Smooth muscle cell of trachea (primary cell): ENCODE measurements around the gene ZNF512B. TPM values are rescaled to one million over a fixed set of nuclear protein-coding genes. Genes with fewer than 3 reads are reported as not detected.

ENCODE experiments used
- total RNA-seq: library from RNA; depleted of rRNA; stranded (reverse); fragments of >200 nt; gene quantifications from 2 replicates; pipeline ENCODE4 v1.2.1, GENCODE V29; 2014

Gene ZNF512B, protein sequence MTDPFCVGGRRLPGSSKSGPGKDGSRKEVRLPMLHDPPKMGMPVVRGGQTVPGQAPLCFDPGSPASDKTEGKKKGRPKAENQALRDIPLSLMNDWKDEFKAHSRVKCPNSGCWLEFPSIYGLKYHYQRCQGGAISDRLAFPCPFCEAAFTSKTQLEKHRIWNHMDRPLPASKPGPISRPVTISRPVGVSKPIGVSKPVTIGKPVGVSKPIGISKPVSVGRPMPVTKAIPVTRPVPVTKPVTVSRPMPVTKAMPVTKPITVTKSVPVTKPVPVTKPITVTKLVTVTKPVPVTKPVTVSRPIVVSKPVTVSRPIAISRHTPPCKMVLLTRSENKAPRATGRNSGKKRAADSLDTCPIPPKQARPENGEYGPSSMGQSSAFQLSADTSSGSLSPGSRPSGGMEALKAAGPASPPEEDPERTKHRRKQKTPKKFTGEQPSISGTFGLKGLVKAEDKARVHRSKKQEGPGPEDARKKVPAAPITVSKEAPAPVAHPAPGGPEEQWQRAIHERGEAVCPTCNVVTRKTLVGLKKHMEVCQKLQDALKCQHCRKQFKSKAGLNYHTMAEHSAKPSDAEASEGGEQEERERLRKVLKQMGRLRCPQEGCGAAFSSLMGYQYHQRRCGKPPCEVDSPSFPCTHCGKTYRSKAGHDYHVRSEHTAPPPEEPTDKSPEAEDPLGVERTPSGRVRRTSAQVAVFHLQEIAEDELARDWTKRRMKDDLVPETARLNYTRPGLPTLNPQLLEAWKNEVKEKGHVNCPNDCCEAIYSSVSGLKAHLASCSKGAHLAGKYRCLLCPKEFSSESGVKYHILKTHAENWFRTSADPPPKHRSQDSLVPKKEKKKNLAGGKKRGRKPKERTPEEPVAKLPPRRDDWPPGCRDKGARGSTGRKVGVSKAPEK
- 7.6 and 11.6 TPM in 2 replicates for total RNA-seq

DNA sequence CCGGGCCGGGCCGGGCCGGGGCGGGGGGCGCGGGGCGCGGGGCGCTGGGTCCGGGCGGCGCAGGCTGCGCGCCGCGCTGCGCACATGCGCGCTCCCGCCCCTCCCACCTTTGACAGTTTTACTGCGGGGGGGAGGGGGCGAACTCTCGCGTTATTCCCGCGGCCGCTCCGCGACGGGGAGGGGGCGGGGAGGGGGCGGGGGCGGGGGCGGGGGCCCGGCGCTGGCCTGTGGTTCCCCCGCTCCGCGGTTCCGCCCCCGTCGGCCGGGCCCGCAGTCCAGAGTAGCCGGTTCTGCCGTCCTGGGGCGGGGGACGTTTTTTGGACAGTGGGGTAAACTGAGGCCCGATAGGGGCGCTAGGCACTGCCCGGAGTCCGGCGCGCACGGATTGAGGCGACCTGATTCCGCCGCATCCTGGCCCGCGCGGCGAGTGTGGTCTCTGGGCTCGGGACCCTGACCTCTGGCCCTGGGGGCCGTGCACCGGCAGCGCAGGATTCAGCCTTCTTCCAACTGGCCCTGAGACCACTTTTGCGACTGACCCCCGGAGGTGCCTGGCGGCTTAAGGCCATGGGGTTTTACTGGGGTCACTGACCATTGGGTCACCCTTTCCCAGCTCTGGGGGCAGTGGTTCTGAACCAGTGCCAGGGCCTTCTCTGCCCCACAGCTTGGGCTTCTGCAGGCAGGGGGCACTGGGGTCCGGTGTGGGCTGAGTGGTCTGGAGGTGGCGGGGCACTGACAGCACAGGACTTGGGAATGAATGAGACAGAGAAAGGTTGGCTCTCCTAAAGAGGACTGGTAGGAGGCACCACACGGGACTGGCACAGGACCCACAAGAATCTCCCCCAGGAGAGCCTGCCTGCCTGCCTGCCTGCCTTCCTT is at the start of gene ZNF512B:
TSS of gene ZNF512B (minus strand) at position 93 of the 876 bp plus-strand sequence. CDS start 1,980 bp downstream, outside the sequence.

DNA sequence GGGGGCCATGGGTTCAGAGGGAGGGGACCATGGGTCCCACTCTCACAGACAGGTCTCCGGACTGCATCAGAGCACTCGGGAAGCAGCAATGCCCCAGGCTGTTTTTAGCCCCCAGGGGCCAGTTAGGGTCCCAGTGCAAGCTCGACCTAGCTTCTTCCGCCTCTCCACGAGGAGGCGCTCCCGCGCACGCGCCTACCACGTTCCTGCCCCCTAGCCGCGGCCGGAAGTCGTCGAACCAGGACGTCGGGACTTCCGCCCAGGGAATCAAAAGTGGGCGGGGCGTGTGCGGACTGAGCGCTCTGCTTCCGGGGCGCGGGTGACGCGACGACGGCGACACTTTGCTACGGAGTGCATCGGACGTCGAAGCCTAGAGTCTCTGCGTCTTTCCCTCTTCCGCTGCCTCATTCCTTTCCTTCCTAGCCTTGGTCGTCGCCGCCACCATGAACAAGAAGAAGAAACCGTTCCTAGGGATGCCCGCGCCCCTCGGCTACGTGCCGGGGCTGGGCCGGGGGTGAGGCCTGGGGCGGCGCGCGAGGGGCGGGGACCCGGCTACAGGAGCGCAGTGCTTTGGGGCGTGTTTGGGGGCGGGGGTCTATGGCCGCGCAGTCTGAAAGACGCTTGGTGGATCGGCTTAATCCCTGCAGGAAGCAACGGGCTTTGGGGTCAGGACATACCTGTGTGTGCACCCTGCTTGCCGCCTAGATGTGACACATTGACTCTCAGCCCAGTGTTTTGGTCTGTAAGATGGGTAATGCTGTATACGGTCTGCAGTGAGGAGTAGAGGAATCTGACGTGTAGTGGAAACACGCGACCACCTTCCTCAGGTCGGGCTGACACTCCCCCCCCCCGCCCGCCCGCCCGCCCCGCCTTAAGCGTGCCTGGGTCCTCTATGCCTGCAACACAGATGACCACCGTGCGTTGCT is 11.3 kb upstream of the ZNF512B start, which contains the start of gene PRPF6:
TSS of gene PRPF6 (plus strand) at position 327 of the 923 bp plus-strand sequence. CDS start at position 441, 114 bp downstream.

DNA sequence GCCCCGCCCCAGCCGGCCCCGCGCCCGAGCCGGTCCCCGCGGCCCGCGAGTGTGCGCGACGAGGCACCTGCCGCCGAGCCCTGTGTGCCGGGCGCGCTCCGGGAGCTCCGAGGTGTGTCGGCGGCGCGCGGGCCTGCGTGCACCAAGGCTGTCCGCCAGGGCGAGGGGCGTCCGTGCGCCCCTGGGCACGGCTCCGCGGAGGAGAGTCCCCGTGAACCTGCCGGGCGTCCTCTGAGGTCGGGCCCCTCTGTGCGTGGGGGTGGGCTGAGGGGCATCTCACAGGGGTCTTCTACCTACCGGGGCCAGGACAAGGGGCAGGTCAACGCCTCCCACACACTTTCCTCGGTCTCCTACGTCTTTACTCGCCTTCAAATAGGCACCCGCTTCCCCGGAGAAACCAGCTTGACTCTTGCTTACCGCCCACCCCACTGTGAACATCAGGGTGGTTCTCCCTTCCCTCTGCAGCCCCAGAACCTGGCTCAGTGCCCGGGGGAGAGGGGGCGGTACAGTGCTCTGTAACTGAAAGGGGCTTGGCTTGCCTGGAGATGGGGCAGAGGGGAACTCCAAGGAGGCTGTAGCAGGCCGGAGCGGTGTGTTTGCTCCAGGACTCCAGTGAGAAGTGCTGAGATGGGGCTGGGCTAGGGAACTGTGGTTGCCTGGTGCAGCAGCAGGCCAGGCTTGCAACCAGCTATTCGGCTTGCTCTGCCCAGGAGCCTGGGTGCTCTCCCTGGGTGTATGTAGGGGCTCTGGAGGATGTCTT is 10.0 kb upstream of the ZNF512B start, which contains the start of gene SAMD10:
TSS of gene SAMD10 (minus strand) at position 86 of the 760 bp plus-strand sequence. CDS start 175 bp downstream, outside the sequence.

DNA sequence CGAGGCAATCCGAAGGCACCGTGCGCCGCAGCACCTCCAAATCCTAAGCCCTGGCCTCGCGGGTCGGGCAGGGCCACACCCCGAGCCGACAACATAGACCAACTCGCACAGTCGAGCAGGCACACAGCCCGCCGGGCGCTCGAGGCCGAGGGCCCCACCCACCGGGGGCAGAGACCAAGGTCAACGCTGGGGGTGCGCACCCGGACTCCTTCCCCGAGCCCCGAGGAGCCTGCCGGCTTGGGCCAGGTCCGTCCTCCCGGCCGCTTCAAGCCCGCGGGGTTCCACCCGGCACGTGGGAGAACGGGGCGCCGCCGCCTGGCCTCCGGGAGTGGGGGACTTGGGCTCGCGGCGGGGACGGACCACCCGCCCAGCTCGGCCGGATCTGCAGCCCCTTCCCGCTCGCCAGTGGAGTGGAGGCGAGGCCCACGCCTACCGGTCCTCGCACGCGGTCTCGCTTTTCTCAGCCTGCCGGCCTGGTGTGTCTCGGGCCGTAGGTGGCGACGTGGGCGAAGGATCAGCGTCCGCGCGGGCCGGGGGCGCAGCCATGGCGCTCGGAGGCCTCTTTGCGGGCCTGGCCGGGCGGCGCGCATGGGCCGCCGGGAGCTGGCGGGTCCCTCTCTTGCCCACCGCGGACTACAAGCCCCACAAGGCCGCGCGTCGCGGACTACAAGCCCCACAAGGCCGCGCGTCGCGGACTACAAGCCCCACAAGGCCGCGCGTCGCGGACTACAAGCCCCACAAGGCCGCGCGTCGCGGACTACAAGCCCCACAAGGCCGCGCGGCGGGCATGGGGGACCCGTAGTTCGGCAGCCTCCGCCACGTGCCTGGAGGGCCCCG is 13.7 kb downstream of the ZNF512B start, which contains the start of gene UCKL1:
TSS of gene UCKL1 (minus strand) at position 590 of the 837 bp plus-strand sequence. CDS start at position 546, 44 bp downstream.

Other genes starting within 250 kb of the ZNF512B start
- 6.1 and 9.3 TPM in 2 replicates for gene LIME1, start 233.3 kb downstream of the ZNF512B start, total RNA-seq
- 39.1 and 85.3 TPM in 2 replicates for gene SLC2A4RG, start 230.2 kb downstream of the ZNF512B start, total RNA-seq
- gene ZBTB46, start 138.7 kb downstream of the ZNF512B start, total RNA-seq, result 9.9 and 17.5 TPM in 2 replicates
- gene ABHD16B, start 108.4 kb downstream of the ZNF512B start, total RNA-seq, result not detected in 2 replicates
- 194 and 202 TPM in 2 replicates for gene TPD52L2, start 104.7 kb downstream of the ZNF512B start, total RNA-seq
- 54.8 and 77.4 TPM in 2 replicates for gene DNAJC5, start 74.8 kb downstream of the ZNF512B start, total RNA-seq
- 21.4 and 22.7 TPM in 2 replicates for gene UCKL1, start 13.5 kb downstream of the ZNF512B start, total RNA-seq
- 0.58 and 0.99 TPM in 2 replicates for gene SAMD10, start 9.7 kb upstream of the ZNF512B start, total RNA-seq
- 66.0 and 73.3 TPM in 2 replicates for gene PRPF6, start 11.2 kb upstream of the ZNF512B start, total RNA-seq
- 0.99 and 1.3 TPM in 2 replicates for gene C20orf204, start 66.3 kb upstream of the ZNF512B start, total RNA-seq
- gene SOX18, start 79.7 kb upstream of the ZNF512B start, total RNA-seq, result 0.29 TPM in 1 of 2 replicates, not detected in the other
- gene TCEA2, start 93.3 kb upstream of the ZNF512B start, total RNA-seq, result 23.7 and 47.3 TPM in 2 replicates
- gene RGS19, start 109.6 kb upstream of the ZNF512B start, total RNA-seq, result 7.4 and 48.0 TPM in 2 replicates
- gene OPRL1, start 110.2 kb upstream of the ZNF512B start, total RNA-seq, result 1.9 and 5.8 TPM in 2 replicates
- not detected in 2 replicates for gene LKAAEAR1, start 114.5 kb upstream of the ZNF512B start, total RNA-seq
- gene NPBWR2, start 137.6 kb upstream of the ZNF512B start, total RNA-seq, result not detected in 2 replicates
- gene MYT1, start 194.5 kb upstream of the ZNF512B start, total RNA-seq, result under 0.01 TPM in 1 of 2 replicates, not detected in the other